SH-SY5Y (cell line): ENCODE measurements around the gene WDR87.

Experiments
- GATA2 ChIP-seq: IDR thresholded peaks from 2 replicates; pipeline ENCODE4 v1.6.1; 2011; ENCODE audit warnings: mild to moderate bottlenecking, low read depth, low read length
- GATA3 ChIP-seq: IDR thresholded peaks from 2 replicates; pipeline ENCODE4 v1.6.1; 2011; ENCODE audit warnings: low read depth, mild to moderate bottlenecking, low read length, moderate library complexity

DNA sequence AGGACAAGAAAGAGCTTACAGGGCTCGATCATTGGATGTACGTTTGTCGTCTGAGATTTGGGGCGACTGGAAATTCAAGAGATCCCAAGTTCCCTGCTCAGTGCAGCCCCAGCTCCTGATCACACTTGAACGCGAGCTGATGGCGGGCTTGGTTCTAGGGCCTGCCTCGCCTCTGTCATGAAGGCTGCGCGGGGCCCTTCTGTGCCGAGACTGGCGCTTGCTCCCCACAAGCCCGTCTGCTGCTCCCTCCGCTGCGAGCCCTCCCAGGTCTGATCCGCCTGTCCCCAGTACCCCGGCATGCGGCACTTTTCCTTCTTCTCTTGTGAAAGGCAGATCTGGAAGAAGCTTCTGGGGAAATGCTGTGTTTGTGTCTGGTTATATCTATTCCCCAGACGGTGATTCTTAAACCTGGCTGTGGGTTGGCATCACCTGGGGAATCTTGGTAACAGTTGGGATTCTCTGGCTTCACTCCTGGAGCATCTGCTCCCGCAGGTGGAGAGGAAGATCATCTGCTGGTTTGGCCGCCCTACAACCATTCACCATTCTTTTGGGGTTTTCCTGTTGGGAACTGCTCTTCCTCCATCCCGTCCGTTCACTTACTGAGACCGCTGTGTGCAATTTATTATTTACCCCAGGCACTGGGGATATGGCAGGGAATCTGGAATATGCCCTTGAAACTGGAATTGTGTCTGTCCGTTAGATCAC is 44.2 kb upstream of the WDR87 start:
- TF ChIP-seq GATA3 (no peak), GATA2 (no peak)
